Measurements from ENCODE around the gene TMTC2.

The TMTC2 gene

DNA sequence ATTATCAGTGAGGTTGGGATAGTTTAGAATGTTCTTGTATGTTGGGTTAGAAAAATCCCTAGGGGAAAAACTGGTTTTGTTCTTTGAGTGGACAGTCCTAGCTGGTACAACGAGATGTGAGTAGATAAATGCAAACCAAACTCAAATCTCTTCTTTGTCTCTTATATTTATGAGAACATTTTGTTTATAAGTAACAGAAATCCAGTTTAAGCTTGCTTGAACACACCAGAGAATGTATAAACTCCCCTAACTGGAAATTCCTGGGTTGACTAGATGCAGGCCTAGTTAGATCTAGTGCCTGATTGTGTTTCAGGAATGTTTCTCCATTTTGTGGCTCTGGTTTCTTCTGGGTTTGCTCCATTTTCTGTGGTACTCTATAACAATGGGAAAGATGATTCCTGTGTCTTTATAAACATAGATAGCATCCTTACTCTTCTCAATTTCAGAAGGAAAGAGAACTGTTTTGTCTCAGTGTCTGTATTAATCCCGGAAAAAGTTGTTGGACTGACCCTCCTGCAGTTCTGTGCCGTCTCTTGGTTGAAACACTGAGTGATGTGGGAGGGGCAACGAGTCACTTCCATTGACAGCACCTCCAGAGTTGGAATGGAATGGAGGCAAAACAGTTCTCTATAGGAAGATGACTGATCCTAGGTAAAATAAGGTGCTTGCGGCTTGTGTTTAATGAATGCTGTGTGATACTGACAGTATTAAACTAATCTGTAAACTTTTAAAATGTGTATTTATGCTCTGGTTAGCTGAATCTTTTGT is 244.8 kb downstream of the TMTC2 start:
- Histone ChIP-seq H3K4me3 (replicated peaks; ENCODE audit: low read depth, low read length) (no peak overlapping the region), H3K27me3 (replicated peaks; ENCODE audit: control insufficient read depth, insufficient read depth, low read length) (no peaks in the 10 kb centered on the region), H3K36me3 (ENCODE audit: control insufficient read depth, insufficient read depth, low read length) (no peaks in the 10 kb centered on the region)
- TF ChIP-seq, protein P1, sequence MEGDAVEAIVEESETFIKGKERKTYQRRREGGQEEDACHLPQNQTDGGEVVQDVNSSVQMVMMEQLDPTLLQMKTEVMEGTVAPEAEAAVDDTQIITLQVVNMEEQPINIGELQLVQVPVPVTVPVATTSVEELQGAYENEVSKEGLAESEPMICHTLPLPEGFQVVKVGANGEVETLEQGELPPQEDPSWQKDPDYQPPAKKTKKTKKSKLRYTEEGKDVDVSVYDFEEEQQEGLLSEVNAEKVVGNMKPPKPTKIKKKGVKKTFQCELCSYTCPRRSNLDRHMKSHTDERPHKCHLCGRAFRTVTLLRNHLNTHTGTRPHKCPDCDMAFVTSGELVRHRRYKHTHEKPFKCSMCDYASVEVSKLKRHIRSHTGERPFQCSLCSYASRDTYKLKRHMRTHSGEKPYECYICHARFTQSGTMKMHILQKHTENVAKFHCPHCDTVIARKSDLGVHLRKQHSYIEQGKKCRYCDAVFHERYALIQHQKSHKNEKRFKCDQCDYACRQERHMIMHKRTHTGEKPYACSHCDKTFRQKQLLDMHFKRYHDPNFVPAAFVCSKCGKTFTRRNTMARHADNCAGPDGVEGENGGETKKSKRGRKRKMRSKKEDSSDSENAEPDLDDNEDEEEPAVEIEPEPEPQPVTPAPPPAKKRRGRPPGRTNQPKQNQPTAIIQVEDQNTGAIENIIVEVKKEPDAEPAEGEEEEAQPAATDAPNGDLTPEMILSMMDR (IDR thresholded peaks at IDR 0.05; ENCODE audit: insufficient read depth, low read length, poor library complexity, severe bottlenecking) = no peak
- DNase-seq (ENCODE audit: extremely low read depth, insufficient read length) = no peak

DNA sequence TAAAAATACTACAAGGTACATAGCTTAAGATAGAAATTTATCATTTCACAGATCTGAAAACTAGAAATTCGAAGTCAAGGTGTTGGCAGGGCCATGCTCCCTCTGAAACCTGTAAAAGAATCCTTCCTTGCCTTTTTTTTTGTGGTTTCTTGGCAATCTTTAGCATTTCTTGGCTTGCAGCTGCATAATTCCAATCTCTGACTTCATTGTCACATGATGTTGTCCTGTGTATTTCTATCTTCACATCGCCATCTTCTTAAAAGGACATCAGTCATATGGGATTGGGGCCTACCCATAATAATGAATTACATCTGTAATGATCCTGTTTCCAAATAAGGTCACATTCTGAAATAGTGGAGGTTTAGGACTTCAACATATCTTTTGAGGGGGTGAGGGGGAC is 250.4 kb downstream of the TMTC2 start:
- no peaks in the 10 kb centered on the region for H3K27me3 ChIP-seq (replicated peaks; ENCODE audit: control insufficient read depth, insufficient read depth, low read length)
- TF ChIP-seq, protein P1 (IDR thresholded peaks at IDR 0.05; ENCODE audit: insufficient read depth, low read length, poor library complexity, severe bottlenecking) = no peak
- no peaks in the 10 kb centered on the region for H3K36me3 ChIP-seq (ENCODE audit: control insufficient read depth, insufficient read depth, low read length)
- DNase-seq (ENCODE audit: extremely low read depth, insufficient read length) = no peak
- no peak overlapping the region for H3K4me3 ChIP-seq (replicated peaks; ENCODE audit: low read depth, low read length)

DNA sequence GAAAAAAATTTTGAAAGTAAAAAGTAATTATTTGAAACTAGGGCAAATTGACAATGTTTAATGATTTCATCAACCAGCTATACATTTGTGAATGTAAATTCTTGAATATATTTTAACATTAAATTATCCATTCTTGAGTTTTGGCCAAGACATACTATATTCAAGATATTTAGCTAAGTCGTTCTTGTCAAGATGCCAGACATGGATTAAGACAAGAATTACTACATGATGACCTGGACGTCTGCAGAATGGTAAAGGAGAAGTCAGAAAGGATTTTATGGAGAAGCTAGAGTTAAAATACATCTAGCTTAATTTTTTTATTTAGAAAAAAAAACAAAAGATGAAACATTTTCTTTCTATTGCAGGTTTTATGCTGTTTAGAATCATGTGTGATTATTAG is 255.8 kb downstream of the TMTC2 start:
- TF ChIP-seq, protein P1 (IDR thresholded peaks at IDR 0.05; ENCODE audit: insufficient read depth, low read length, poor library complexity, severe bottlenecking) = no peak
- no peaks in the 10 kb centered on the region for H3K36me3 ChIP-seq (ENCODE audit: control insufficient read depth, insufficient read depth, low read length)
- DNase-seq (ENCODE audit: extremely low read depth, insufficient read length) = no peak

DNA sequence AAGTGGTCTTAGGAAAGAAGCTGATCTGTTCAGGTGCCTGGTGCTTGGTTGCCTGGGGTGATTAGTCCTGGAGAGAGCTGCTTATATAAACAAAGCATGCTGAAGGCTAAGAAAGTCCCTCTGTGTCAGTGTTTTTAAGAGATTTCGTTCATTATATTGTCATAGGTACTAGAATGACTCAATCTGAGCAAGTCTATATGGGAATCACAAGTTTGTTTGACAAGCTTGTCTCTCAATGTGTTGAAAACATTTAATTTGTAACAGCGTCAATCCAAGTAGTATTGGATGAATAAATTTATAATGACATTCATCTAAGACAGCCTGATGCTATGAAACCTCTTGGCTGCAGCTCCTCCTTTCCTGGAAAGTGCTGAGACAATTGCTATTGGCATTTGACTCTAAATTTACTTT is 256.3 kb downstream of the TMTC2 start:
- DNase-seq (ENCODE audit: extremely low read depth, insufficient read length) = no peak

More for the DNA sequence above, 255.8 kb downstream of the TMTC2 start:
- Histone ChIP-seq H3K4me3 (replicated peaks; ENCODE audit: low read depth, low read length) (no peak overlapping the region), H3K27me3 (replicated peaks; ENCODE audit: control insufficient read depth, insufficient read depth, low read length) (no peaks in the 10 kb centered on the region)

DNA sequence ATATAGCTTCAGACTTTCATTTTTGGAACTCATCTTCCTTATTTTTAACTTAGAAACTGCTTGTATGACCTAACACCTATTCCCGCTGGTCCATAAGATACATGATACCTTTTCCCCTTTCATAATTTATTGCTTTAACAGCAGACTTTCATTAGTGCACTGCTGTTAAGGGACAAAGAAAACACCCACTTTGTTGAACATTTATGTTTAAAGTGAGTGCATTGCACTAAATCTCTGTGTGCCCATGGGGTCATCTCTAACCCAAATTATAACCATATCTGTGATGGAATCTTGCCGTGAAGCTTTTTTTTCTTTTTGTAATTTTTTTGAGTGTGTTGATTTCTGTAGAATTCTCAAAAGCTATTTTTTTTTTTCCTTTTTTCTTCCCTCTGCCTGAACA is 261.8 kb downstream of the TMTC2 start:
- H3K4me3 ChIP-seq (replicated peaks; ENCODE audit: low read depth, low read length) = no peak overlapping the region
- TF ChIP-seq, protein P1 (IDR thresholded peaks at IDR 0.05; ENCODE audit: insufficient read depth, low read length, poor library complexity, severe bottlenecking) = no peak
- H3K36me3 ChIP-seq (ENCODE audit: control insufficient read depth, insufficient read depth, low read length) = no peaks in the 10 kb centered on the region
- no peak for DNase-seq (ENCODE audit: extremely low read depth, insufficient read length)
- H3K27me3 ChIP-seq (replicated peaks; ENCODE audit: control insufficient read depth, insufficient read depth, low read length) = no peaks in the 10 kb centered on the region

More for the DNA sequence above, 256.3 kb downstream of the TMTC2 start:
- TF ChIP-seq, protein P1 (IDR thresholded peaks at IDR 0.05; ENCODE audit: insufficient read depth, low read length, poor library complexity, severe bottlenecking) = no peak
- no peaks in the 10 kb centered on the region for H3K27me3 ChIP-seq (replicated peaks; ENCODE audit: control insufficient read depth, insufficient read depth, low read length)
- no peak overlapping the region for H3K4me3 ChIP-seq (replicated peaks; ENCODE audit: low read depth, low read length)
- H3K36me3 ChIP-seq (ENCODE audit: control insufficient read depth, insufficient read depth, low read length) = no peaks in the 10 kb centered on the region

All from GM06990 (cell line).